ENCODE data around the gene CMTM6. TPM values are rescaled to one million over a fixed set of nuclear protein-coding genes. Genes with fewer than 3 reads are reported as not detected.

The CMTM6 gene
- total RNA-seq, 1 donor from 2014 or later, result 54.0 TPM

DNA sequence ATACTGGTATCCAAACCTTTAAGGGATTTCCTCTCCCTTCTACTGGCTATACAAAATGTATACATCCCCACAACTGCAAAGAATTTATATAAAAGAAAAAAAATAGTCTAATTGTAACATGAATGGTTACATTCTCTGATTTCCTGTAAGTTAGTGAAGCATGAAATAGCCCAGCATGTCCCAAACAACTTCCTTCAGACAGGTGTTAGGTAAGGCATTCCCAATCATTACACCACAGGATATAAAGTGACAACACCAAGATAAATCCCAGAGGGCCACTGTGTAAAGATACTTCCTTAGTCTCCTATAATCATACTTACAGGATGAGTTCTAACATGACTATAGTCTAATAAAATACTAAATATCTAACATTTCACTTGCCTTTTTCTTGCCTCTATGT lies 7.6 kb downstream of the CMTM6 start:
- no peak overlapping the region for H3K27ac Mint-ChIP-seq (ENCODE audit: unreplicated experiment)
- no peaks in the 10 kb centered on the region for H3K9me3 Mint-ChIP-seq (ENCODE audit: low read depth)
- no peak overlapping the region for H3K4me3 Mint-ChIP-seq (ENCODE audit: unreplicated experiment)
- peaks cover 6% of the 10 kb centered on the region for H3K36me3 Mint-ChIP-seq (ENCODE audit: low read depth)
- TF ChIP-seq, protein P1, sequence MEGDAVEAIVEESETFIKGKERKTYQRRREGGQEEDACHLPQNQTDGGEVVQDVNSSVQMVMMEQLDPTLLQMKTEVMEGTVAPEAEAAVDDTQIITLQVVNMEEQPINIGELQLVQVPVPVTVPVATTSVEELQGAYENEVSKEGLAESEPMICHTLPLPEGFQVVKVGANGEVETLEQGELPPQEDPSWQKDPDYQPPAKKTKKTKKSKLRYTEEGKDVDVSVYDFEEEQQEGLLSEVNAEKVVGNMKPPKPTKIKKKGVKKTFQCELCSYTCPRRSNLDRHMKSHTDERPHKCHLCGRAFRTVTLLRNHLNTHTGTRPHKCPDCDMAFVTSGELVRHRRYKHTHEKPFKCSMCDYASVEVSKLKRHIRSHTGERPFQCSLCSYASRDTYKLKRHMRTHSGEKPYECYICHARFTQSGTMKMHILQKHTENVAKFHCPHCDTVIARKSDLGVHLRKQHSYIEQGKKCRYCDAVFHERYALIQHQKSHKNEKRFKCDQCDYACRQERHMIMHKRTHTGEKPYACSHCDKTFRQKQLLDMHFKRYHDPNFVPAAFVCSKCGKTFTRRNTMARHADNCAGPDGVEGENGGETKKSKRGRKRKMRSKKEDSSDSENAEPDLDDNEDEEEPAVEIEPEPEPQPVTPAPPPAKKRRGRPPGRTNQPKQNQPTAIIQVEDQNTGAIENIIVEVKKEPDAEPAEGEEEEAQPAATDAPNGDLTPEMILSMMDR (IDR thresholded peaks at IDR 0.05), result no peak
- no peak for DNase-seq (ENCODE audit: low spot score)
- H3K27me3 Mint-ChIP-seq (ENCODE audit: low read depth), result no peaks in the 10 kb centered on the region
- H3K4me1 Mint-ChIP-seq (ENCODE audit: low read depth), result peaks cover 3% of the 10 kb centered on the region

DNA sequence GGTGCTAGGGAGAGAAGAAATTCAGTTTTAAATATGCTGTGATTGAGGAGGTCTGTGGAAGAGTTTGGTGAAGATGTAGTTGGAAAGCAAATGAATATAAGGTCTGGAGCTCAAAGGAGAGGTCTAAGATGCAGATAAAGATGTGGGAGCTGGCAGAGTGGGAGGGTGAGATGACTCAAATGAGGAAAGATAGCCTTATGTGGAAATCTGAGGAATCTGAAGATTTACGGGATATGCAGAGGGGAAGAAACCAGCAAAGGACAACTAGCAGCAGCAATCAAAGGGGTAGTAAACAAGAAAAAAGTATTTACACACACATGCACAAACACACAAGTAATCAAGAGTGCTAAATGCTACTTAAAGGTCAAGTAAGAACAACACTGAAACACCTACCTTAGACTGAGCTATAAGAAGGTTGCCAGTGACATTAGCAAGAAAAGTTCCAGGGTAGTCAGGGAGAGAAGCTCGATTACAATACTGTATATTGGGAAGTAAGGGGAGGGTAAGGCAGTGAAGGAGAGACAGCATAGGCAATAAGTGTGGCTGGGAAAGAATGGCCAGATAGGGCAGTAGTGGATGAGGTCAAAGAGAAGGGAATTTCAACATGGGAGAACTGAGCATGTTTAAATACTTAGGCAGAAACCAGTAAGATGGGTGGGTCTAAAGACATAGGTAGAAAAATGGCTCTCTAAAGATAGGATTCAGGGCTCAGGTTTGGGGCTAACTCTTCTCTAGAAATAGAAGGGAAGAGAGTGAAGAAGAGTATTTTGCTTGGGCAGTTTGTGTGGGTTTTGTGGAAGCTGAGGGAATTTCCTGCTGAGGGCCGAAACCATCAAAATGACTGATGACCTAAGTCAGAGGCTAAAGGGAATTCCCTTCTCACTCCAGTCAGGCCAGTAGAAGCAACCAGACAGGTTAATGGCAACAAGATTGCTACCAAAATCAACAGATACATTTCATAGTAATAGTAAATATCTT lies 8.9 kb downstream of the CMTM6 start:
- TF ChIP-seq, protein P1 (IDR thresholded peaks at IDR 0.05), result no peak
- no peaks in the 10 kb centered on the region for H3K27me3 Mint-ChIP-seq (ENCODE audit: low read depth)
- H3K4me1 Mint-ChIP-seq (ENCODE audit: low read depth), result peaks cover 3% of the 10 kb centered on the region
- H3K9me3 Mint-ChIP-seq (ENCODE audit: low read depth), result no peaks in the 10 kb centered on the region
- H3K4me3 Mint-ChIP-seq (ENCODE audit: unreplicated experiment), result no peak overlapping the region
- DNase-seq (ENCODE audit: low spot score), result no peak
- no peak overlapping the region for H3K27ac Mint-ChIP-seq (ENCODE audit: unreplicated experiment)
- H3K36me3 Mint-ChIP-seq (ENCODE audit: low read depth), result peaks cover 6% of the 10 kb centered on the region

DNA sequence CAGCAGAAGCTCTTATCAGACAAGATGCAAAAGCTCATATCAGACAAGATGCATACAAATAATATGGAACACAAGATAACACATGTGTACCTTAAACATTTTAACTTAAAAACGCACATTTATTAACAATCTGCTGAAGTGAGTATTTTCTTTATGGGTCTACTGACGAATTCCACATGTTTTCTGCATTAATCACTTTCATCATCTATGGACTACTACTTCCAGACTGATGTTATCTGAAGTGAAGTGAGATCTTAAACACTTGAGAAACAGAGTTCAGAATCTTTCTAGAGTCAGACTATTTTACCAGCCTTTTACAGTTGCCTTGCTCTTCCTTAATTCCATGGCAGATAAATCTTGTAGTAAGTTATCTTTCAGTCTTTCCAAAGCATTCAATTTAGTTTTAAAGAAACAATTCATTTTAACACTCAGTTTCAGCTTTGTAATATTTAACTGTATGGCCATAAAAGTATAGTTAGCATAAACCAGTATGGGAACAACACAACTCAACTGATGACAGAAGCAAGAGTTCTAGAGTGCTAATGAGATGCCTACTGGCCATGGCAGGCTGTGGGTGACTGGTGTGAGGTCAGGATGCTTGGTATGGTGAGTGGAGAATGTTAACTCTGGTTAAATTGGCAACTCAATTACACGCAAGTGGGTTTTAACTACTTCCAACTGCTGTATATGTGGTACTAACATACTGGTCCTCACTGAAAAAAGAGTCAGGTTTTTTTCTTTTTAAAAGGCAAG lies 9.8 kb downstream of the CMTM6 start:
- H3K9me3 Mint-ChIP-seq (ENCODE audit: low read depth), result no peaks in the 10 kb centered on the region
- peaks cover 9% of the 10 kb centered on the region for H3K4me1 Mint-ChIP-seq (ENCODE audit: low read depth)
- H3K27me3 Mint-ChIP-seq (ENCODE audit: low read depth), result no peaks in the 10 kb centered on the region
- TF ChIP-seq, protein P1 (IDR thresholded peaks at IDR 0.05), result no peak
- H3K4me3 Mint-ChIP-seq (ENCODE audit: unreplicated experiment), result no peak overlapping the region
- H3K27ac Mint-ChIP-seq (ENCODE audit: unreplicated experiment), result no peak overlapping the region
- H3K36me3 Mint-ChIP-seq (ENCODE audit: low read depth), result peaks cover 4% of the 10 kb centered on the region
- no peak for DNase-seq (ENCODE audit: low spot score)

DNA sequence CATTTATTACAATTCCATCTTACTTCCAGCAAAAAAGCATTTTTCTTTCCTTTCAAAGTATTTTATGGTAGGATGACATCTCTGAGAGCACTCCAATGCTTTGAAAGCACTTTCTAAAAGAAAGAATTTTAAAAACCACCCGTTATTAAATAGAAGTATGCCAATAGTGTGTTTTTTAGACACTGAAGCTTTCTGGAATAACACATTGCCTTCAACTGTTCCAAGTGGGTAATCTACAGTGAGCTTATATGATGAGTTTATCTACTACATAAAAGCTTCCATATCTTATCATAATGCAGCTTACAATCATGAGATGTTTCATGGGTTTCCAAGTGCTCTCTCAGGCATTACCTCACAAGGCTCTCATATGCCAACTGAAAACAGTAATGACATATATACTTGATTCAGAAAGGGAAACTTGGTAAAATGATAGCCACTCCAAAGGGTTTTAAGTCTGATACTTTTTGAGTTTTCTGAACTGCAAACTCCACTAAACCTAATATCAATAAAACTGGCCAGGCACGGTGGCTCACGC lies 14.1 kb downstream of the CMTM6 start:
- TF ChIP-seq, protein P1 (IDR thresholded peaks at IDR 0.05), result no peak
- peaks cover 9% of the 10 kb centered on the region for H3K36me3 Mint-ChIP-seq (ENCODE audit: low read depth)
- H3K27me3 Mint-ChIP-seq (ENCODE audit: low read depth), result no peaks in the 10 kb centered on the region
- DNase-seq (ENCODE audit: low spot score), result no peak
- H3K4me3 Mint-ChIP-seq (ENCODE audit: unreplicated experiment), result no peak overlapping the region
- no peak overlapping the region for H3K27ac Mint-ChIP-seq (ENCODE audit: unreplicated experiment)
- peaks cover 14% of the 10 kb centered on the region for H3K4me1 Mint-ChIP-seq (ENCODE audit: low read depth)
- H3K9me3 Mint-ChIP-seq (ENCODE audit: low read depth), result no peaks in the 10 kb centered on the region
